Thyroid gland (tissue), 4 donors: ENCODE results near the gene ARHGEF28. TPM values are rescaled to one million over a fixed set of nuclear protein-coding genes. Genes with fewer than 3 reads are reported as not detected.

Source experiments
- DNase-seq, 2 donors: peaks; one replicate each; pipeline ENCODE4 v3.0.0-alpha.2; 2019
- H3K27ac ChIP-seq, 3 donors: fragments of 200-600 bp; sonication (generic); 1 replicate in 2 of 3; 2 replicates in 1 of 3; pipeline ENCODE4 v1.5.1; 2016 to 2019; ENCODE audit warnings: mild to moderate bottlenecking in 1 of 3, moderate library complexity in 1 of 3
- H3K27me3 ChIP-seq: fragments of 200-600 bp; sonication (generic); one replicate; pipeline ENCODE4 v1.5.1; 2019
- H3K36me3 ChIP-seq, 2 donors: fragments of 200-600 bp; sonication (generic); one replicate each; pipeline ENCODE4 v1.5.1; 2016 to 2019
- H3K4me1 ChIP-seq, 2 donors: fragments of 200-600 bp; sonication (generic); one replicate each; pipeline ENCODE4 v1.5.1; 2017 to 2019
- H3K4me3 ChIP-seq, 3 donors: fragments of 200-600 bp; sonication (generic); replicated peaks in 1 of 3; 1 replicate in 2 of 3; 2 replicates in 1 of 3; pipeline ENCODE4 v1.5.1; 2016; ENCODE audit warnings: mild to moderate bottlenecking in 1 of 3
- H3K9me3 ChIP-seq: fragments of 200-600 bp; sonication (generic); one replicate; pipeline ENCODE4 v1.5.1; 2017
- CTCF ChIP-seq, 6 experiments: fragments of 200-600 bp in 3 of 6; fragments of 450-650 bp in 3 of 6; sonication (generic) in 3 of 6; IDR thresholded peaks; one replicate each; pipeline ENCODE4 v1.5.1; 2016 to 2019; ENCODE audit warnings: antibody characterized with exemption in 6 of 6, mild to moderate bottlenecking in 2 of 6, inconsistent platforms in 1 of 6, moderate library complexity in 1 of 6
- POLR2A ChIP-seq, 2 donors: fragments of 450-650 bp; IDR thresholded peaks; one replicate each; pipeline ENCODE4 v1.6.1; 2017; ENCODE audit warnings: antibody characterized with exemption in 2 of 2, mild to moderate bottlenecking in 2 of 2, moderate library complexity in 1 of 2
- WGBS, 2 donors: methylation state at CpG; one replicate each; pipeline ENCODE4 v1.1.5; 2017; 5-methylcytosine and 5-hydroxymethylcytosine counted together
- intact Hi-C: fragments of 100-400 bp; cut with DNase I; formaldehyde crosslinking; loops from one replicate; pipeline ENCODE4 v1.15.1; 2023
- total RNA-seq, 4 donors: library from RNA; depleted of rRNA; stranded (reverse); fragments of >200 nt; gene quantifications; one replicate each; pipeline ENCODE4 v1.2.3, GENCODE V29; 2016

ARHGEF28 gene
- total RNA-seq, 4 donors from 2014 or later = 43.6 to 58.8 (median 55.3) TPM

- Histone ChIP-seq H3K36me3 (no peaks in the 10 kb centered on the region), H3K9me3 (no peaks in the 10 kb centered on the region), H3K27me3 (no peaks in the 10 kb centered on the region), H3K4me1 (no peaks in the 10 kb centered on the region), H3K4me3 (no peak overlapping the region), H3K27ac (no peak overlapping the region)
- no peak for DNase-seq
- intact Hi-C loops = no loop called here
- 83 to 85% methylated on average over 8 of the region's 8 CpGs for WGBS, 2 donors
- TF ChIP-seq CTCF (IDR thresholded peaks at IDR 0.05) = no peak
- no peak for TF ChIP-seq POLR2A (IDR thresholded peaks at IDR 0.05)
Measured at GRCh38 chr5:73605223-73606087, 20.5 kb upstream of the ARHGEF28 start.

- Histone ChIP-seq H3K27me3 (no peaks in the 10 kb centered on the region), H3K36me3 (no peaks in the 10 kb centered on the region), H3K4me3 (no peak overlapping the region), H3K9me3 (no peaks in the 10 kb centered on the region), H3K4me1 (no peaks in the 10 kb centered on the region), H3K27ac (no peak overlapping the region)
- no peak for TF ChIP-seq POLR2A (IDR thresholded peaks at IDR 0.05)
- TF ChIP-seq CTCF (IDR thresholded peaks at IDR 0.05) = no peak
- intact Hi-C loops = no loop called here
- DNase-seq = no peak
- 61 to 70% methylated on average over 3 of the region's 3 CpGs for WGBS, 2 donors
Measured at GRCh38 chr5:73606206-73606753, 19.7 kb upstream of the ARHGEF28 start.

- intact Hi-C loops = no loop called here
- Histone ChIP-seq H3K27ac (no peak overlapping the region), H3K4me3 (no peak overlapping the region), H3K36me3 (no peaks in the 10 kb centered on the region), H3K9me3 (no peaks in the 10 kb centered on the region), H3K4me1 (no peaks in the 10 kb centered on the region), H3K27me3 (no peaks in the 10 kb centered on the region)
- TF ChIP-seq CTCF (IDR thresholded peaks at IDR 0.05) (no peak), POLR2A (IDR thresholded peaks at IDR 0.05) (no peak)
- no peak for DNase-seq
Measured at GRCh38 chr5:73607228-73607627, 18.8 kb upstream of the ARHGEF28 start.

GRCh38 chr5:73612799-73613198 is 13.2 kb upstream of the ARHGEF28 start:
- Histone ChIP-seq H3K4me3 (no peak overlapping the region), H3K36me3 (no peaks in the 10 kb centered on the region), H3K27ac (no peak overlapping the region), H3K4me1 (no peaks in the 10 kb centered on the region), H3K27me3 (no peaks in the 10 kb centered on the region), H3K9me3 (no peaks in the 10 kb centered on the region)
- intact Hi-C loops = no loop called here
- no peak for DNase-seq
- 86 to 88% methylated on average over 3 of the region's 3 CpGs for WGBS, 2 donors
- TF ChIP-seq CTCF (IDR thresholded peaks at IDR 0.05) = no peak
- TF ChIP-seq POLR2A (IDR thresholded peaks at IDR 0.05) = no peak

- Histone ChIP-seq H3K4me1 (no peaks in the 10 kb centered on the region), H3K4me3 (no peak overlapping the region), H3K27ac (no peak overlapping the region), H3K9me3 (no peaks in the 10 kb centered on the region), H3K36me3 (no peaks in the 10 kb centered on the region), H3K27me3 (no peaks in the 10 kb centered on the region)
- no peak for TF ChIP-seq POLR2A (IDR thresholded peaks at IDR 0.05)
- no peak for TF ChIP-seq CTCF (IDR thresholded peaks at IDR 0.05)
- DNase-seq = no peak
- 67 to 84% methylated on average over 2 of the region's 2 CpGs for WGBS, 2 donors
- intact Hi-C loops = no loop called here
Measured at GRCh38 chr5:73615085-73615484, 10.9 kb upstream of the ARHGEF28 start.
